Vagina (tissue), 2 donors: ENCODE results near the gene PRCC.

Source experiments
- CTCF ChIP-seq, 3 experiments: fragments of 450-650 bp in 2 of 3; fragments of 200-600 bp in 1 of 3; sonication (generic) in 1 of 3; IDR thresholded peaks; one replicate each; pipeline ENCODE4 v1.5.1; 2017 to 2019; ENCODE audit warnings: antibody characterized with exemption in 3 of 3, mild to moderate bottlenecking in 2 of 3, moderate library complexity in 2 of 3
- POLR2A ChIP-seq, 2 donors: fragments of 450-650 bp; IDR thresholded peaks; one replicate each; pipeline ENCODE4 v1.6.1; 2017; ENCODE audit warnings: antibody characterized with exemption in 2 of 2, mild to moderate bottlenecking in 2 of 2, moderate library complexity in 2 of 2

- TF ChIP-seq CTCF (IDR thresholded peaks at IDR 0.05) (no peak), POLR2A (IDR thresholded peaks at IDR 0.05) (no peak)
These were observed 80.5 kb downstream of the PRCC start for GRCh38 chr1:156847591-156848460.
